MCF 10A (cell line): ENCODE results near the gene GSTM2. TPM values are rescaled to one million over a fixed set of nuclear protein-coding genes. Genes with fewer than 3 reads are reported as not detected.

Experiments
- BruUV-seq: library from RNA; stranded (reverse); fragments of 400-500 nt; replicated peaks from 2 replicates; lab custom pipeline; 2021; lab: Mats Ljungman, UMichigan
- CTCF ChIA-PET: fragments of 300-600 bp; sonication (Branson Sonifier 250); formaldehyde crosslinking; extraction: SDS; loops from one replicate; lab custom pipeline; 2021; ENCODE audit warnings: antibody characterized with exemption, inconsistent platforms; lab: Yijun Ruan, JAX
- POLR2A ChIA-PET: fragments of 300-600, 350-650 bp; sonication (Branson Sonifier 250); formaldehyde crosslinking; extraction: SDS; loops from one replicate; lab custom pipeline; 2020; ENCODE audit warnings: antibody characterized with exemption, inconsistent platforms; lab: Yijun Ruan, JAX
- DNase-seq: peaks from one replicate; pipeline ENCODE4 v3.0.0-alpha.2; 2018; ENCODE audit not compliant: unreplicated experiment
- H3K27ac Mint-ChIP-seq: one replicate; pipeline ENCODE4 v1.8.0; 2022; ENCODE audit warnings: mild to moderate bottlenecking, low read depth, mixed read lengths; ENCODE audit not compliant: unreplicated experiment
- H3K27me3 Mint-ChIP-seq: one replicate; pipeline ENCODE4 v1.8.0; 2022; ENCODE audit warnings: mixed read lengths; ENCODE audit not compliant: insufficient read depth, unreplicated experiment
- H3K36me3 Mint-ChIP-seq: one replicate; pipeline ENCODE4 v1.8.0; 2022; ENCODE audit warnings: mild to moderate bottlenecking, moderate library complexity, mixed read lengths; ENCODE audit not compliant: insufficient read depth, unreplicated experiment
- H3K4me1 Mint-ChIP-seq: one replicate; pipeline ENCODE4 v1.8.0; 2022; ENCODE audit warnings: mixed read lengths; ENCODE audit not compliant: insufficient read depth, unreplicated experiment
- H3K4me3 Mint-ChIP-seq: one replicate; pipeline ENCODE4 v1.8.0; 2022; ENCODE audit warnings: mild to moderate bottlenecking, moderate library complexity, mixed read lengths; ENCODE audit not compliant: unreplicated experiment
- H3K9me3 Mint-ChIP-seq: one replicate; pipeline ENCODE4 v1.8.0; 2022; ENCODE audit warnings: mixed read lengths; ENCODE audit not compliant: unreplicated experiment
- intact Hi-C: fragments of 100-400 bp; cut with micrococcal nuclease; formaldehyde crosslinking; loops from 2 replicates; pipeline ENCODE4 v1.14.1; 2022
- total RNA-seq: library from RNA; stranded (reverse); gene quantifications from 2 replicates; pipeline ENCODE4 v1.2.3, GENCODE V29; 2022
- TF ChIP-seq, protein P1 (sequence below): fragments of 200-600 bp; IDR thresholded peaks from one replicate; pipeline ENCODE4 v1.8.0; 2022; ENCODE audit warnings: antibody characterized with exemption, mild to moderate bottlenecking; ENCODE audit not compliant: unreplicated experiment

GSTM2 gene
- total RNA-seq, 1 experiment from 2014 or later = 0.70 TPM

- DNase-seq = peak; percentile 36
- H3K9me3 Mint-ChIP-seq = no peaks in the 10 kb centered on the region
- H3K27me3 Mint-ChIP-seq = no peaks in the 10 kb centered on the region
- no peak overlapping the region for H3K4me3 Mint-ChIP-seq
- peaks cover 20% of the 10 kb centered on the region for H3K4me1 Mint-ChIP-seq
- peak overlapping the region; percentile 22 for H3K27ac Mint-ChIP-seq
- CTCF ChIA-PET = interaction anchor here (0.7 to 3.3 kb wide), 3 partner anchors 54 to 79 kb away, joined by 3 to 18 read pairs (median 5); no protein-coding TSS in a partner anchor
- TF ChIP-seq, protein P1, sequence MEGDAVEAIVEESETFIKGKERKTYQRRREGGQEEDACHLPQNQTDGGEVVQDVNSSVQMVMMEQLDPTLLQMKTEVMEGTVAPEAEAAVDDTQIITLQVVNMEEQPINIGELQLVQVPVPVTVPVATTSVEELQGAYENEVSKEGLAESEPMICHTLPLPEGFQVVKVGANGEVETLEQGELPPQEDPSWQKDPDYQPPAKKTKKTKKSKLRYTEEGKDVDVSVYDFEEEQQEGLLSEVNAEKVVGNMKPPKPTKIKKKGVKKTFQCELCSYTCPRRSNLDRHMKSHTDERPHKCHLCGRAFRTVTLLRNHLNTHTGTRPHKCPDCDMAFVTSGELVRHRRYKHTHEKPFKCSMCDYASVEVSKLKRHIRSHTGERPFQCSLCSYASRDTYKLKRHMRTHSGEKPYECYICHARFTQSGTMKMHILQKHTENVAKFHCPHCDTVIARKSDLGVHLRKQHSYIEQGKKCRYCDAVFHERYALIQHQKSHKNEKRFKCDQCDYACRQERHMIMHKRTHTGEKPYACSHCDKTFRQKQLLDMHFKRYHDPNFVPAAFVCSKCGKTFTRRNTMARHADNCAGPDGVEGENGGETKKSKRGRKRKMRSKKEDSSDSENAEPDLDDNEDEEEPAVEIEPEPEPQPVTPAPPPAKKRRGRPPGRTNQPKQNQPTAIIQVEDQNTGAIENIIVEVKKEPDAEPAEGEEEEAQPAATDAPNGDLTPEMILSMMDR = no peak
- POLR2A ChIA-PET = no interaction called here
- no TSS peak for BruUV-seq
- no peaks in the 10 kb centered on the region for H3K36me3 Mint-ChIP-seq
- intact Hi-C loops = loop anchor here (5.0 kb wide), 1 partner anchor 53 kb away; no protein-coding TSS in a partner anchor
Observed at GRCh38 chr1:109719337-109719837, 51.5 kb downstream of the GSTM2 start.

DNA sequence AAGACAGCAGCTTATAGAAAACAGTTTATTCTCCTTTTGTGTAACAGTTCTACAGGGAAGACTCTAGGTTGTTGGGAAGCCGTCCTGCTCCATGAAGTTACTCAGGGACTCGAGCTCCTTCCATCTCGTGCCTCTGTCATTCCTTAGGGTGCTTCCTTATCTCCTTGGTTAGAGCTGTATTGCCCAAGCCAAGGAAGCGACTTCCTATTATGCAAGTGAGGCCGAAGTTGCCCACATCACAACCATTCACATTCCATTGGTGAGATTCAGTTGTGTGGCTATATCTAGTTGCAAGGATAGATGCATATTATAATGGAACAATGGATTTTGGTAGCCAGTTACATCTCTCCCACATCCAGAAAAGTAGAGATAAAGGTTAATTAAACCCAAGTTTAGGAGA lies 53.2 kb downstream of the GSTM2 start:
- H3K4me1 Mint-ChIP-seq = peaks cover 20% of the 10 kb centered on the region
- ChIA-PET POLR2A (no interaction called here), CTCF (interaction anchor here (0.8 to 1.8 kb wide), 4 partner anchors 53 to 239 kb away, joined by 3 to 4 read pairs (median 3); no protein-coding TSS in a partner anchor)
- no peaks in the 10 kb centered on the region for H3K27me3 Mint-ChIP-seq
- DNase-seq = no peak
- no peaks in the 10 kb centered on the region for H3K36me3 Mint-ChIP-seq
- H3K27ac Mint-ChIP-seq = no peak overlapping the region
- no peaks in the 10 kb centered on the region for H3K9me3 Mint-ChIP-seq
- TF ChIP-seq, protein P1 = no peak
- intact Hi-C loops = no loop called here
- BruUV-seq = no TSS peak
- H3K4me3 Mint-ChIP-seq = no peak overlapping the region

- Mint-ChIP-seq H3K9me3 (no peaks in the 10 kb centered on the region), H3K27me3 (no peaks in the 10 kb centered on the region), H3K4me1 (peaks cover 13% of the 10 kb centered on the region), H3K27ac (no peak overlapping the region), H3K36me3 (no peaks in the 10 kb centered on the region), H3K4me3 (no peak overlapping the region)
- TF ChIP-seq, protein P1 = no peak
- intact Hi-C loops = no loop called here
- BruUV-seq = no TSS peak
- ChIA-PET CTCF (interaction anchor here (0.7 to 1.8 kb wide), 2 partner anchors 55 to 169 kb away, joined by 3 to 4 read pairs; no protein-coding TSS in a partner anchor), POLR2A (no interaction called here)
- DNase-seq = no peak
Observed at GRCh38 chr1:109721971-109722370, 54.1 kb downstream of the GSTM2 start.

DNA sequence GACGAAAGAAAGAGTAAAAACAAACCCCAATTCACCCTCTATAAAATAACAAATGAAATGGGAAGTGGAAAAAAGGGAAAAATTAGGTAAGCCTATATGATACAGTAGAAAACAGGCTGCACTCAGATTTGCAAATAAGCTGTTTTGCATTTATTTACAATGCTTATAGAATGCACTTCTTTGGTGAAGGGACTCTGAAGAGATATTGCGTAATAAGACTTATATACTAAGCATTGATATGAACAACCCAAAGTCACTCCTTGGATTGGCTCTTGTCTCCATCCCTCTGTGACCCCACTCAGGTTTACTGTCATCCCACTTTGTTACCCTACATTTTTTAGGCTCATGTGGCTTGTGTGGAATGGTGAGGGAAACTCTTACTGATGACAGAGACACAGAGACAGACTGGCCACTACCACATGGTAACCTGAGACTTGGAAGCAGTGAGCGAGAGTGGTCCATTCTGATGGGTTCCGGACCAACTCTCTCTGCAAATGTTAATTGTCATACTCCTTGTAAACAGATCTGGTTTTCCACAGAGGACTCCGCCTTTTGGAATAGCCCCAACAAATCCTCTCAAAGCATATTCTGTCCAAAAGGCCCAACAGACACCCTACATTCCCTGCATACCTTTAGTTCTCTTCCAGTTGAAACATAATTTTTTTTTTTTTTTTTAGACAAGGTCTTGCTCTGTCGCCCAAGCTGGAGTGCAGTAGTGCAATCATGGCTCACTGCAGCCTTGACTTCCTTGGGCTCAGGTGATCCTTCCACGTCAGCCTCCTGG lies 55.2 kb downstream of the GSTM2 start:
- no peak for DNase-seq
- TF ChIP-seq, protein P1 = no peak
- Mint-ChIP-seq H3K4me3 (no peak overlapping the region), H3K9me3 (no peaks in the 10 kb centered on the region), H3K27ac (no peak overlapping the region), H3K4me1 (peaks cover 13% of the 10 kb centered on the region), H3K27me3 (no peaks in the 10 kb centered on the region), H3K36me3 (no peaks in the 10 kb centered on the region)
- BruUV-seq = no TSS peak
- POLR2A ChIA-PET = no interaction called here
- intact Hi-C loops = no loop called here
- CTCF ChIA-PET = no interaction called here

Other genes with a start within 250 kb of the GSTM2 start
- 109 and 113 TPM in 2 replicates for gene PSMA5, start 241.6 kb upstream of the GSTM2 start, total RNA-seq
- not detected in 2 replicates for gene SYPL2, start 201.5 kb upstream of the GSTM2 start, total RNA-seq
- gene ATXN7L2, start 184.2 kb upstream of the GSTM2 start, total RNA-seq = 3.8 and 7.3 TPM in 2 replicates
- gene CYB561D1, start 174.0 kb upstream of the GSTM2 start, total RNA-seq = 6.9 and 7.8 TPM in 2 replicates
- 0.21 and 0.29 TPM in 2 replicates for gene AMIGO1, start 158.3 kb upstream of the GSTM2 start, total RNA-seq
- not detected in 2 replicates for gene GPR61, start 128.2 kb upstream of the GSTM2 start, total RNA-seq
- 8.0 and 8.6 TPM in 2 replicates for gene GNAI3, start 119.4 kb upstream of the GSTM2 start, total RNA-seq
- not detected in 2 replicates for gene GNAT2, start 48.4 kb upstream of the GSTM2 start, total RNA-seq
- gene AMPD2, start 48.2 kb upstream of the GSTM2 start, total RNA-seq = 49.5 and 52.6 TPM in 2 replicates
- gene GSTM4, start 12.0 kb upstream of the GSTM2 start, total RNA-seq = 4.7 and 5.8 TPM in 2 replicates
- not detected in 2 replicates for gene GSTM1, start 19.8 kb downstream of the GSTM2 start, total RNA-seq
- gene GSTM5, start 44.2 kb downstream of the GSTM2 start, total RNA-seq = not detected in 2 replicates
- gene GSTM3, start 73.0 kb downstream of the GSTM2 start, total RNA-seq = not detected in 2 replicates
- not detected in 2 replicates for gene EPS8L3, start 95.9 kb downstream of the GSTM2 start, total RNA-seq
- 6.3 and 11.7 TPM in 2 replicates for gene CSF1, start 242.8 kb downstream of the GSTM2 start, total RNA-seq